Cardiac ventricle fibroblast (primary cell): ENCODE measurements around the gene ZC3H6. TPM values are rescaled to one million over a fixed set of nuclear protein-coding genes. Genes with fewer than 3 reads are reported as not detected.

Experiments
- total RNA-seq: library from RNA; depleted of rRNA; stranded (reverse); fragments of >200 nt; gene quantifications from 2 replicates; pipeline ENCODE4 v1.2.3, GENCODE V29; 2015

ZC3H6 gene, protein sequence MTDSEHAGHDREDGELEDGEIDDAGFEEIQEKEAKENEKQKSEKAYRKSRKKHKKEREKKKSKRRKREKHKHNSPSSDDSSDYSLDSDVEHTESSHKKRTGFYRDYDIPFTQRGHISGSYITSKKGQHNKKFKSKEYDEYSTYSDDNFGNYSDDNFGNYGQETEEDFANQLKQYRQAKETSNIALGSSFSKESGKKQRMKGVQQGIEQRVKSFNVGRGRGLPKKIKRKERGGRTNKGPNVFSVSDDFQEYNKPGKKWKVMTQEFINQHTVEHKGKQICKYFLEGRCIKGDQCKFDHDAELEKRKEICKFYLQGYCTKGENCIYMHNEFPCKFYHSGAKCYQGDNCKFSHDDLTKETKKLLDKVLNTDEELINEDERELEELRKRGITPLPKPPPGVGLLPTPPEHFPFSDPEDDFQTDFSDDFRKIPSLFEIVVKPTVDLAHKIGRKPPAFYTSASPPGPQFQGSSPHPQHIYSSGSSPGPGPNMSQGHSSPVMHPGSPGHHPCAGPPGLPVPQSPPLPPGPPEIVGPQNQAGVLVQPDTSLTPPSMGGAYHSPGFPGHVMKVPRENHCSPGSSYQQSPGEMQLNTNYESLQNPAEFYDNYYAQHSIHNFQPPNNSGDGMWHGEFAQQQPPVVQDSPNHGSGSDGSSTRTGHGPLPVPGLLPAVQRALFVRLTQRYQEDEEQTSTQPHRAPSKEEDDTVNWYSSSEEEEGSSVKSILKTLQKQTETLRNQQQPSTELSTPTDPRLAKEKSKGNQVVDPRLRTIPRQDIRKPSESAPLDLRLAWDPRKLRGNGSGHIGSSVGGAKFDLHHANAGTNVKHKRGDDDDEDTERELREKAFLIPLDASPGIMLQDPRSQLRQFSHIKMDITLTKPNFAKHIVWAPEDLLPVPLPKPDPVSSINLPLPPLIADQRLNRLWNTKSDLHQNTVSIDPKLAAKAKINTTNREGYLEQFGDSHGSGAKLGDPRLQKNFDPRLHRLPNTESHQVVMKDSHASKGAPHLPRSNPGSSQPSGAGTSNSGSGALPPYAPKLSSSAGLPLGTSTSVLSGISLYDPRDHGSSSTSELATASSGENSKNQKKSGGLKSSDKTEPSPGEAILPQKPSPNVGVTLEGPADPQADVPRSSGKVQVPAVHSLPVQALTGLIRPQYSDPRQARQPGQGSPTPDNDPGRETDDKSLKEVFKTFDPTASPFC
- 3.5 and 4.7 TPM in 2 replicates for total RNA-seq

DNA sequence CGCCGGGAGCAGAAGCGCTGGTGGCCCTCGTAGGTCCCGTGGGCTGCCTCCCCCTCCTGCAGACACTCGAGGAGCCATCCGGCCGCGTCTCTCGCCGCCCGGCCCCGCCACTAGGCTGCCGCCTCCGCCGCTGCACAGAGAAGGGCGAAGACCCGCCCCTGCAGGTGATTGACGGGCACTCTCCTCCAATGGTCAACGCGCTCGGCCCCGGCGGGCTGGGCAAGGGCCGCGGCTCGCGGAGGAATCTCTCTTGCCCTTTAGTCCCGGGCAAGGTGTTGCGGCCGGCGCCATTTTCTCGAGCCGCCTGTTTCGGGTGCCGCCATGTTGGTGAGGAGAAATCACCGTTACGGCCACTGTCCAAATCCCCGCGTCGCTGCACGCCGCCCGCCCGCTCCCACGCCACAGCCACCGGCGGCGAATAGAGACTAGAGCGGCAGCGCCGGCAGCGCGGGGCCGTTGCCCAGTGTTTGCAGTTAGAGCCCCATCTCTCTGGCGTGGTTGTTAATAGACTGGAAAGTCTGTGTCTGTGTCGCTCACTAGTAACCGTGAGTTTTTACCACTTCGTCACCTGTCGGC, at the start of gene ZC3H6:
Gene ZC3H6 (plus strand): TSS at position 287 of the 576 bp plus-strand sequence. CDS start 398 bp downstream, outside the sequence.

DNA sequence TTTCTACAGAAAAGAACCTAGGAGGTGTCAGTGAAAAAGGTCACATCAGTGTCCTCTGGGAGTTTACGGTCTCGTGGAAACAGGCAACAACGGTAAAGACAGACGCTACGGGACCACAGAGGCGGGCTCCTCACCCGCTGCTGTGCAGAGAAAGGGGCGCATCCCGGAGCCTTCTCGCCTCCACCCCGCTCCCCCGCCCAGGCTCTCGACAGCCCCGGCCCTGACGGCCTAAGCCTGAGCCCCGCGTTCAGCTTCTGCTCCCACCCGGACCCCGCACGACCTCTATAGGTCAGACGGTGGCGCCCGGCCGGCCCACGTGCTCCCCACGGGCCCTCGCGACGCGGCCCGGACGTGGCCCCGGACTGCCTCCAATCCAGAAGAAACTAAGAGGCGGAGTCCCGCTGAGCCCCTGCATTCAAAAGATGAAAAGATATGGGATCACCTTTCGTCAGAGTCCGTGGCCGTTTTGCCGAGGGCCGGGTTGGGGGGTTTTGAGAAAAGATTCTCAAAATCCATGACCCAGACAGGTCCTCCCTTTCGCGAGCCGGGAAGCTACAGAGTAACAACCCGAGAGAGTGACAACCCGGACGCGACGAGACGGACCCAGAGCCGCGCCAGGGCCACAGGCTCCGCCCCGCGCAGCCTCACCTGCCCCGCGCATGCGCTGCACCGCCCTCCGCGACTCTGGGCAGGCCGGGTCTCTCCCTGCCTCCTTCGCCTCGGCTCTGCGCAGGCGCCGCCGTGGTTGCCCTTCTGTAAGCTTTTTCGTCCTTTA, 20.7 kb upstream of the ZC3H6 start, which contains the start of gene ZC3H8:
Gene ZC3H8 (minus strand): TSS at position 577 of the 775 bp plus-strand sequence. CDS start 61 bp downstream, at position 516.

Other genes with a start within 250 kb of the ZC3H6 start
- 22.2 and 23.1 TPM in 2 replicates for gene TMEM87B, start 220.3 kb upstream of the ZC3H6 start, total RNA-seq
- 4.6 and 8.9 TPM in 2 replicates for gene FBLN7, start 137.2 kb upstream of the ZC3H6 start, total RNA-seq
- 5.6 and 17.7 TPM in 2 replicates for gene ZC3H8, start 20.6 kb upstream of the ZC3H6 start, total RNA-seq
- gene RGPD8, start 158.0 kb downstream of the ZC3H6 start, total RNA-seq: 6.4 and 6.7 TPM in 2 replicates
- gene TTL, start 206.6 kb downstream of the ZC3H6 start, total RNA-seq: 19.6 and 23.7 TPM in 2 replicates